Airway epithelial cell (primary cell): ENCODE results near the gene PDE8B. TPM values are rescaled to one million over a fixed set of nuclear protein-coding genes. Genes with fewer than 3 reads are reported as not detected.

Experiments used
- total RNA-seq: library from RNA; depleted of rRNA; stranded (reverse); fragments of >200 nt; gene quantifications from 2 replicates; pipeline ENCODE4 v1.2.3, GENCODE V29; 2015

PDE8B gene, protein sequence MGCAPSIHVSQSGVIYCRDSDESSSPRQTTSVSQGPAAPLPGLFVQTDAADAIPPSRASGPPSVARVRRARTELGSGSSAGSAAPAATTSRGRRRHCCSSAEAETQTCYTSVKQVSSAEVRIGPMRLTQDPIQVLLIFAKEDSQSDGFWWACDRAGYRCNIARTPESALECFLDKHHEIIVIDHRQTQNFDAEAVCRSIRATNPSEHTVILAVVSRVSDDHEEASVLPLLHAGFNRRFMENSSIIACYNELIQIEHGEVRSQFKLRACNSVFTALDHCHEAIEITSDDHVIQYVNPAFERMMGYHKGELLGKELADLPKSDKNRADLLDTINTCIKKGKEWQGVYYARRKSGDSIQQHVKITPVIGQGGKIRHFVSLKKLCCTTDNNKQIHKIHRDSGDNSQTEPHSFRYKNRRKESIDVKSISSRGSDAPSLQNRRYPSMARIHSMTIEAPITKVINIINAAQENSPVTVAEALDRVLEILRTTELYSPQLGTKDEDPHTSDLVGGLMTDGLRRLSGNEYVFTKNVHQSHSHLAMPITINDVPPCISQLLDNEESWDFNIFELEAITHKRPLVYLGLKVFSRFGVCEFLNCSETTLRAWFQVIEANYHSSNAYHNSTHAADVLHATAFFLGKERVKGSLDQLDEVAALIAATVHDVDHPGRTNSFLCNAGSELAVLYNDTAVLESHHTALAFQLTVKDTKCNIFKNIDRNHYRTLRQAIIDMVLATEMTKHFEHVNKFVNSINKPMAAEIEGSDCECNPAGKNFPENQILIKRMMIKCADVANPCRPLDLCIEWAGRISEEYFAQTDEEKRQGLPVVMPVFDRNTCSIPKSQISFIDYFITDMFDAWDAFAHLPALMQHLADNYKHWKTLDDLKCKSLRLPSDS
- total RNA-seq, result under 0.01 TPM in 1 of 2 replicates, not detected in the other

DNA sequence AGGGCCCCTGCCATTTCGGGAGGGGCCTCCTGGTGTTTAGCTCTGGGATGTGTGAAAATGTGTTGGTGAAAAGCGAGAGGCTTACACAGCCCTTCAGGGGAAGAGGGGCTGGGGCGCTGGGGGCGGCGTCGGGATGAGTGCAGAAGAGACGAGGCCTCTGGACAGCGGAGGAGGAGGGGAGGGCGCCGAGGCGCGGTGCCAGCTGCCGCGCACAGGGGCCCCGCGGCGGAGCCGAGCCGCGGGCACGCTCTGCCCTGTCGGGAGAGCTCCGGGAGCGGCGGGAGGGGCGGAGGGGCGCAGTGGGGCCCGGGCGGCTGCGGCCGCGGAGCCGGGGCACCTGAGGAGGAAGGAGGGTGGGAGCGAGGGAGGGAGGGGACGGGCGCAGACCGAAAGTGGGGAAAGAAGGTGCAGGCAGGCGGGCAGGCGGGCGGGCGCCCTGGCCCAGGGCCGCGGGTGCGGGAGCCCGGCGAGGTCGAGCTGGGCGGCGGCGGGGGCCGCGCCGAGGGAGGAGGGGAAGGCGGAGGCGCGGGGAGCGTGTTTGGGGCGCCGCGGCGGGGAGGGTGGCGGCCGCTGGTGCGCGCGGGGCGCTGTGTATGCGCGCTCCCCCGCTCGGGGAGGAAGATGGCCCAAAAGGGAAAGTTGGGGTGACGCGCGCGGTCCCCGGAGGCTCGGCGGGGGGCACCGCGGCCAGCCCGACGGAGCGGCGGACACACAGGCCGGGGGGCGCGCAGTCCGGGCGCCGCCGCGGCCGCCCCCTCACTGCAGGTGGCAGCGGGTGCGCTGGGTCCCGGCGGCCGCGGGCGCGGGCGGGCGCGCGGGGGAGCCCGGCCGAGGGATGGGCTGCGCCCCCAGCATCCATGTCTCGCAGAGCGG lies at the start of gene PDE8B:
PDE8B (plus strand) TSS at position 590 of the 873 bp plus-strand sequence; CDS start at position 836, 246 bp downstream.

Other genes starting within 250 kb of the PDE8B start
- gene AGGF1, start 180.3 kb upstream of the PDE8B start, total RNA-seq, result 12.8 and 17.4 TPM in 2 replicates
- gene ZBED3, start 123.4 kb upstream of the PDE8B start, total RNA-seq, result 0.37 and 0.85 TPM in 2 replicates